K562 (cell line): ENCODE data around the gene ATM. TPM values are rescaled to one million over a fixed set of nuclear protein-coding genes. Genes with fewer than 3 reads are reported as not detected.

ENCODE experiments used
- ARID4B ChIP-seq: sonication (generic); formaldehyde crosslinking; IDR thresholded peaks from 2 replicates; pipeline ENCODE4 v1.8.0; 2022; ENCODE audit warnings: mild to moderate bottlenecking, missing genetic modification reagents
- CBX5 ChIP-seq: IDR thresholded peaks from 2 replicates; pipeline ENCODE4 v1.6.1; 2014; ENCODE audit warnings: low read depth, borderline replicate concordance
- COPS2 ChIP-seq: fragments of 450-650 bp; conservative IDR thresholded peaks from 2 replicates; pipeline ENCODE4 v1.6.1; 2016; ENCODE audit warnings: mild to moderate bottlenecking, moderate library complexity
- CXXC5 ChIP-seq: fragments of 250-450 bp; sonication (Bioruptor Pico); IDR thresholded peaks from 2 replicates; pipeline ENCODE4 v1.8.0; 2022; ENCODE audit warnings: inconsistent platforms, mild to moderate bottlenecking, moderate library complexity
- FOXM1 ChIP-seq, 2 experiments: fragments of 450-650 bp in 1 of 2; sonication (generic) in 1 of 2; formaldehyde crosslinking in 1 of 2; IDR thresholded peaks; 2 replicates each; pipeline versions ENCODE4 v1.6.1 to v1.9.0; 2017 to 2022; ENCODE audit warnings: low read depth in 2 of 2, mild to moderate bottlenecking in 2 of 2, missing genetic modification reagents in 1 of 2, moderate library complexity in 1 of 2
- MNT ChIP-seq, 2 experiments: fragments of 450-650 bp; conservative IDR thresholded peaks; 2 replicates each; pipeline ENCODE4 v1.6.1; 2017; ENCODE audit warnings: mild to moderate bottlenecking in 2 of 2, moderate library complexity in 2 of 2
- MYNN ChIP-seq, 2 experiments: sonication (generic); formaldehyde crosslinking in 1 of 2; IDR thresholded peaks; 2 replicates each; pipeline versions ENCODE4 v1.5.0 to v1.6.1; 2016 to 2020; ENCODE audit warnings: antibody characterized with exemption in 1 of 2, missing genetic modification reagents in 1 of 2
- POLR2G ChIP-seq: fragments of 200-400 bp; formaldehyde crosslinking; IDR thresholded peaks from 2 replicates; pipeline ENCODE4 v1.6.1; 2017; ENCODE audit warnings: low read depth, mild to moderate bottlenecking, antibody characterized with exemption, low read length, moderate library complexity
- SLC30A9 ChIP-seq: fragments of 250-450 bp; sonication (Bioruptor Pico); IDR thresholded peaks from 2 replicates; pipeline ENCODE4 v1.8.0; 2022; ENCODE audit warnings: mild to moderate bottlenecking, moderate library complexity
- ZNF121 ChIP-seq: sonication (generic); formaldehyde crosslinking; conservative IDR thresholded peaks from 2 replicates; pipeline ENCODE4 v1.8.0; 2022; ENCODE audit warnings: missing genetic modification reagents
- ZNF609 ChIP-seq: sonication (generic); formaldehyde crosslinking; IDR thresholded peaks from 2 replicates; pipeline ENCODE4 v1.8.1; 2023; ENCODE audit warnings: missing genetic modification reagents, mild to moderate bottlenecking, borderline replicate concordance
- ZNF644 ChIP-seq: fragments of 200-800 bp; sonication (Bioruptor generic); IDR thresholded peaks from 2 replicates; pipeline ENCODE4 v1.6.1; 2016; ENCODE audit warnings: low read depth, missing genetic modification characterization, missing compliant biosample characterization
- ZNF717 ChIP-seq: fragments of 250-450 bp; sonication (Bioruptor Pico); IDR thresholded peaks from 2 replicates; pipeline ENCODE4 v1.5.0; 2021
- polyA plus RNA-seq, 8 experiments: library from polyadenylated mRNA; depleted of rRNA in 4 of 8; stranded (reverse) in 5 of 8; unstranded in 3 of 8; fragments of >200 nt; fragmentation: Nextera tagmentation in 2 of 8; fragmentation: Illumina TruSeq in 1 of 8; extraction: Ambion mirVana in 2 of 8; extraction: Trizol in 1 of 8; gene quantifications; 2 replicates each; pipeline versions ENCODE4 v1.2.1 to v1.2.3, GENCODE V29; 2011 to 2014; ENCODE audit warnings: inconsistent platforms in 1 of 8, missing spikeins in 1 of 8
- total RNA-seq, 7 experiments: library from RNA; depleted of rRNA in 6 of 7; stranded (reverse); fragments of >200 nt in 6 of 7; fragmentation: Illumina TruSeq in 2 of 7; extraction: Trizol in 2 of 7; gene quantifications; 2 replicates each; pipeline versions ENCODE4 v1.2.1 to v1.2.3, GENCODE V29; 2011 to 2021; ENCODE audit warnings: low replicate concordance in 1 of 7
- TF ChIP-seq, protein P1 (sequence below): sonication (generic); formaldehyde crosslinking; IDR thresholded peaks from 2 replicates; pipeline ENCODE4 v1.8.0; 2022; ENCODE audit warnings: missing genetic modification reagents, mild to moderate bottlenecking, moderate library complexity, borderline replicate concordance

ATM gene
- total and polyA plus RNA-seq, 9 of the 15 experiments (the other 6 are each of a cell fraction or from before 2014, with no cell fraction given) = 8.3 to 46.8 (median 26.2) TPM

DNA sequence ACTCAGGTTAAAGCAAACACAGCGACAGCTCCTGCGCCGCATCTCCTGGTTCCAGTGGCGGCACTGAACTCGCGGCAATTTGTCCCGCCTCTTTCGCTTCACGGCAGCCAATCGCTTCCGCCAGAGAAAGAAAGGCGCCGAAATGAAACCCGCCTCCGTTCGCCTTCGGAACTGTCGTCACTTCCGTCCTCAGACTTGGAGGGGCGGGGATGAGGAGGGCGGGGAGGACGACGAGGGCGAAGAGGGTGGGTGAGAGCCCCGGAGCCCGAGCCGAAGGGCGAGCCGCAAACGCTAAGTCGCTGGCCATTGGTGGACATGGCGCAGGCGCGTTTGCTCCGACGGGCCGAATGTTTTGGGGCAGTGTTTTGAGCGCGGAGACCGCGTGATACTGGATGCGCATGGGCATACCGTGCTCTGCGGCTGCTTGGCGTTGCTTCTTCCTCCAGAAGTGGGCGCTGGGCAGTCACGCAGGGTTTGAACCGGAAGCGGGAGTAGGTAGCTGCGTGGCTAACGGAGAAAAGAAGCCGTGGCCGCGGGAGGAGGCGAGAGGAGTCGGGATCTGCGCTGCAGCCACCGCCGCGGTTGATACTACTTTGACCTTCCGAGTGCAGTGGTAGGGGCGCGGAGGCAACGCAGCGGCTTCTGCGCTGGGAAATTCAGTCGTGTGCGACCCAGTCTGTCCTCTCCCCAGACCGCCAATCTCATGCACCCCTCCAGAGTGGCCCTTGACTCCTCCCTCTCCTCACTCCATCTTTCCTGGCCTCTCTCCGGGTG lies at the start of gene ATM, which contains the start of gene NPAT (continued):
- TF ChIP-seq ARID4B (peak; percentile 74), MYNN (IDR thresholded peaks at IDR 0.05) (peak; percentile 70; the same call in 1 of the 2 replicates), MYNN (CRISPR knock-in tag; IDR thresholded peaks at IDR 0.05) (no peak), SLC30A9 (CRISPR knock-in tag) (no peak), FOXM1 (IDR thresholded peaks at IDR 0.05; ENCODE audit: low read depth) (no peak), FOXM1 (CRISPR knock-in tag; IDR thresholded peaks at IDR 0.05; ENCODE audit: low read depth) (peak; percentile 27; the same call in 1 of the 2 replicates), COPS2 (no peak), POLR2G (peak; percentile 91), ZNF609 (no peak), CXXC5 (CRISPR knock-in tag) (peak; percentile 74), ZNF717 (CRISPR knock-in tag) (no peak), CBX5 (no peak), MNT (conservative IDR thresholded peaks at IDR 0.05) (peak; percentile 92 to 96), ZNF644 (tag) (no peak), ZNF121 (no peak)
- TF ChIP-seq, protein P1, sequence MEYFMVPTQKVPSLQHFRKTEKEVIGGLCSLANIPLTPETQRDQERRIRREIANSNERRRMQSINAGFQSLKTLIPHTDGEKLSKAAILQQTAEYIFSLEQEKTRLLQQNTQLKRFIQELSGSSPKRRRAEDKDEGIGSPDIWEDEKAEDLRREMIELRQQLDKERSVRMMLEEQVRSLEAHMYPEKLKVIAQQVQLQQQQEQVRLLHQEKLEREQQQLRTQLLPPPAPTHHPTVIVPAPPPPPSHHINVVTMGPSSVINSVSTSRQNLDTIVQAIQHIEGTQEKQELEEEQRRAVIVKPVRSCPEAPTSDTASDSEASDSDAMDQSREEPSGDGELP (CRISPR knock-in tag) = peak; percentile 69
